Measurements from ENCODE around the gene CR1.
"Not testable (repeated sequence)": the region's sequence is repeated elsewhere in the genome, so short reads cannot be mapped to it uniquely, and the experiment has no call there.

Gene CR1

GRCh38 chr1:207594095-207594494 is 98.1 kb downstream of the CR1 start:
- DNase-seq: not testable (repeated sequence)

- DNase-seq: no peak
Measured at GRCh38 chr1:207603777-207604176, 107.8 kb downstream of the CR1 start.

- DNase-seq: no peak
Measured at GRCh38 chr1:207605444-207606361, 109.7 kb downstream of the CR1 start.

- no peak for DNase-seq
Measured at GRCh38 chr1:207606362-207606755, 110.4 kb downstream of the CR1 start.

GRCh38 chr1:207612762-207613161 is 116.8 kb downstream of the CR1 start:
- no peak for DNase-seq

- DNase-seq: no peak
Measured at GRCh38 chr1:207619871-207620542, 124.0 kb downstream of the CR1 start.

GRCh38 chr1:207620543-207620893 is 124.6 kb downstream of the CR1 start:
- no peak for DNase-seq

GRCh38 chr1:207625504-207626071 is 129.6 kb downstream of the CR1 start:
- DNase-seq: not testable (repeated sequence)

GRCh38 chr1:207626972-207627337 is 131.0 kb downstream of the CR1 start:
- DNase-seq: no peak

- no peak for DNase-seq
Measured at GRCh38 chr1:207627496-207627895, 131.5 kb downstream of the CR1 start.

- no peak for DNase-seq
Measured at GRCh38 chr1:207628776-207629175, 132.8 kb downstream of the CR1 start.

- no peak for DNase-seq
Measured at GRCh38 chr1:207631137-207631536, 135.2 kb downstream of the CR1 start.

GRCh38 chr1:207633226-207633625 is 137.3 kb downstream of the CR1 start:
- DNase-seq: no peak

GRCh38 chr1:207633699-207634289 is 137.8 kb downstream of the CR1 start:
- DNase-seq: not testable (repeated sequence)

GRCh38 chr1:207634293-207634692 is 138.3 kb downstream of the CR1 start:
- not testable (repeated sequence) for DNase-seq

GRCh38 chr1:207635569-207636186 is 139.7 kb downstream of the CR1 start:
- DNase-seq: not testable (repeated sequence)

GRCh38 chr1:207638487-207639145 is 142.7 kb downstream of the CR1 start:
- DNase-seq: not testable (repeated sequence)

GRCh38 chr1:207639362-207639761 is 143.4 kb downstream of the CR1 start:
- DNase-seq: not testable (repeated sequence)

- DNase-seq: no peak
Measured at GRCh38 chr1:207644166-207644851, 148.4 kb downstream of the CR1 start.

GRCh38 chr1:207644852-207645634 is 149.1 kb downstream of the CR1 start, which contains the start of gene CR1L:
TSS of gene CR1L (plus strand) at chr1:207645133. CDS start at chr1:207645234, 101 bp downstream.
- no peak for DNase-seq

GRCh38 chr1:207645635-207646081 is 149.7 kb downstream of the CR1 start:
- DNase-seq: no peak

Data from cortex of kidney (tissue), 1 donor.